Endodermal cell (in vitro differentiated cells): ENCODE results near the gene FEN1. TPM values are rescaled to one million over a fixed set of nuclear protein-coding genes. Genes with fewer than 3 reads are reported as not detected.

Experiments
- DNase-seq: peaks from one replicate; pipeline ENCODE4 v3.0.0-alpha.2; 2017
- H3K27ac ChIP-seq: 2 replicates; pipeline ENCODE4 v1.5.1; 2013; ENCODE audit warnings: mild to moderate bottlenecking, low read depth, low read length, moderate library complexity
- H3K27me3 ChIP-seq: 2 replicates; pipeline ENCODE4 v1.6.1; 2013; ENCODE audit warnings: mild to moderate bottlenecking, low read length, moderate library complexity; ENCODE audit not compliant: insufficient read depth, control insufficient read depth, poor library complexity, severe bottlenecking
- H3K36me3 ChIP-seq: 2 replicates; pipeline ENCODE4 v1.7.0; 2013; ENCODE audit warnings: mild to moderate bottlenecking, low read length, moderate library complexity; ENCODE audit not compliant: control insufficient read depth, insufficient read depth
- H3K4me1 ChIP-seq: one replicate; pipeline ENCODE4 v1.7.0; 2013; ENCODE audit warnings: low read length; ENCODE audit not compliant: control insufficient read depth, insufficient read depth
- H3K4me3 ChIP-seq: 2 replicates; pipeline ENCODE4 v1.5.1; 2013; ENCODE audit warnings: mild to moderate bottlenecking, low read length, moderate library complexity
- H3K9ac ChIP-seq: 2 replicates; pipeline ENCODE4 v1.6.1; 2013; ENCODE audit warnings: mild to moderate bottlenecking, low read length, moderate library complexity; ENCODE audit not compliant: poor library complexity, severe bottlenecking; ENCODE audit errors: extremely low read depth
- H3K9me3 ChIP-seq: 2 replicates; pipeline ENCODE4 v1.6.1; 2013; ENCODE audit warnings: mild to moderate bottlenecking, low read length, moderate library complexity; ENCODE audit not compliant: control insufficient read depth
- H3K27ac Mint-ChIP-seq: 2 replicates; pipeline ENCODE4 v1.8.0; 2020; ENCODE audit warnings: mixed read lengths
- H3K27me3 Mint-ChIP-seq: 2 replicates; pipeline ENCODE4 v1.8.0; 2021; ENCODE audit warnings: mild to moderate bottlenecking, mixed read lengths; ENCODE audit not compliant: insufficient read depth
- H3K36me3 Mint-ChIP-seq: 2 replicates; pipeline ENCODE4 v1.8.0; 2020; ENCODE audit warnings: low read depth, mixed read lengths
- H3K4me1 Mint-ChIP-seq: 2 replicates; pipeline ENCODE4 v1.8.0; 2020; ENCODE audit warnings: mixed read lengths
- H3K4me3 Mint-ChIP-seq: 2 replicates; pipeline ENCODE4 v1.8.0; 2020; ENCODE audit warnings: mild to moderate bottlenecking, moderate library complexity, mixed read lengths
- H3K9me3 Mint-ChIP-seq: 2 replicates; pipeline ENCODE4 v1.8.0; 2020; ENCODE audit warnings: mild to moderate bottlenecking, mixed read lengths
- CTCF ChIP-seq: fragments of 200-600 bp; sonication (generic); conservative IDR thresholded peaks from 2 replicates; pipeline ENCODE4 v1.5.0; 2021; ENCODE audit warnings: antibody characterized with exemption, mild to moderate bottlenecking
- WGBS, 2 experiments: methylation state at CpG; one replicate each; pipeline versions ENCODE4 v1.1.5 to v1.1.7; 2013; ENCODE audit warnings: missing lambda C conversion rate in 2 of 2, mixed read lengths in 1 of 2; ENCODE audit not compliant: insufficient coverage in 1 of 2, insufficient read length in 1 of 2; 5-methylcytosine and 5-hydroxymethylcytosine counted together
- total RNA-seq, 2 donors: library from RNA; stranded (reverse); fragmentation: NEBNext Ultra II Directional in 1 of 2; extraction: Animal tissue kit (Norgen Biotek cat#: 25700) in 1 of 2; gene quantifications; 2 replicates in 1 of 2; 3 replicates in 1 of 2; pipeline ENCODE4 v1.2.1, GENCODE V29; 2021

The FEN1 gene
- total RNA-seq, 2 donors from 2014 or later = 66.7 to 81.8 TPM

GRCh38 chr11:61842528-61842820 lies 49.8 kb downstream of the FEN1 start:
- H3K4me1 Mint-ChIP-seq = no peaks in the 10 kb centered on the region
- no peaks in the 10 kb centered on the region for H3K9me3 ChIP-seq
- no peaks in the 10 kb centered on the region for H3K4me1 ChIP-seq
- 95 to 97% methylated on average over 7 of the region's 7 CpGs for WGBS, 2 experiments
- DNase-seq = no peak
- no peaks in the 10 kb centered on the region for H3K27me3 ChIP-seq
- peaks cover 74% of the 10 kb centered on the region for H3K36me3 ChIP-seq
- H3K4me3 Mint-ChIP-seq = no peak overlapping the region
- H3K4me3 ChIP-seq = no peak overlapping the region
- no peak for TF ChIP-seq CTCF
- no peak overlapping the region for H3K27ac ChIP-seq
- no peak overlapping the region for H3K27ac Mint-ChIP-seq
- no peaks in the 10 kb centered on the region for H3K9me3 Mint-ChIP-seq
- H3K36me3 Mint-ChIP-seq = peaks cover 74% of the 10 kb centered on the region
- no peak overlapping the region for H3K9ac ChIP-seq
- H3K27me3 Mint-ChIP-seq = no peaks in the 10 kb centered on the region

GRCh38 chr11:61844909-61845565 lies 52.3 kb downstream of the FEN1 start:
- H3K27me3 Mint-ChIP-seq = no peaks in the 10 kb centered on the region
- Histone ChIP-seq H3K9ac (no peak overlapping the region), H3K36me3 (peaks cover 76% of the 10 kb centered on the region), H3K4me3 (no peak overlapping the region), H3K27ac (peak overlapping the region; percentile 44), H3K4me1 (no peaks in the 10 kb centered on the region), H3K27me3 (no peaks in the 10 kb centered on the region), H3K9me3 (no peaks in the 10 kb centered on the region)
- TF ChIP-seq CTCF = no peak
- 83 to 92% methylated on average over 9 to 16 of the region's 16 CpGs for WGBS, 2 experiments
- peak overlapping the region; percentile 52 for H3K27ac Mint-ChIP-seq
- no peaks in the 10 kb centered on the region for H3K9me3 Mint-ChIP-seq
- H3K4me1 Mint-ChIP-seq = no peaks in the 10 kb centered on the region
- DNase-seq = peak; percentile 43
- peaks cover 77% of the 10 kb centered on the region for H3K36me3 Mint-ChIP-seq
- H3K4me3 Mint-ChIP-seq = no peak overlapping the region

GRCh38 chr11:61846362-61847020 lies 53.8 kb downstream of the FEN1 start:
- H3K36me3 ChIP-seq = peaks cover 76% of the 10 kb centered on the region
- H3K4me3 ChIP-seq = no peak overlapping the region
- H3K27ac ChIP-seq = no peak overlapping the region
- Mint-ChIP-seq H3K4me1 (no peaks in the 10 kb centered on the region), H3K27ac (no peak overlapping the region), H3K36me3 (peaks cover 76% of the 10 kb centered on the region), H3K27me3 (no peaks in the 10 kb centered on the region), H3K9me3 (no peaks in the 10 kb centered on the region), H3K4me3 (no peak overlapping the region)
- no peak for DNase-seq
- no peaks in the 10 kb centered on the region for H3K4me1 ChIP-seq
- H3K27me3 ChIP-seq = no peaks in the 10 kb centered on the region
- TF ChIP-seq CTCF = no peak
- H3K9me3 ChIP-seq = no peaks in the 10 kb centered on the region
- WGBS, 2 experiments = 93 to 97% methylated on average over 9 to 10 of the region's 10 CpGs
- H3K9ac ChIP-seq = no peak overlapping the region

Other genes with a start within 250 kb of the FEN1 start
- 1 to 10 TPM; 2.0 to 3.4 TPM for gene SYT7, start 211.8 kb upstream of the FEN1 start, total RNA-seq
- gene DAGLA, start 112.5 kb upstream of the FEN1 start, total RNA-seq = 1 to 10 TPM; 5.6 to 8.7 TPM
- 10 to 100 TPM; 30.3 to 61.7 TPM for gene MYRF, start 40.3 kb upstream of the FEN1 start, total RNA-seq
- 100 to 1,000 TPM; 174 to 180 TPM for gene TMEM258, start 312 bp upstream of the FEN1 start, total RNA-seq
- 100 to 1,000 TPM; 127 to 138 TPM for gene FADS1, start 24.1 kb downstream of the FEN1 start, total RNA-seq
- gene FADS2, start 35.4 kb downstream of the FEN1 start, total RNA-seq = 100 to 1,000 TPM; 344 to 381 TPM
- gene FADS3, start 98.6 kb downstream of the FEN1 start, total RNA-seq = 10 to 100 TPM; 24.8 to 28.4 TPM
- gene RAB3IL1, start 124.7 kb downstream of the FEN1 start, total RNA-seq = 10 to 100 TPM in 1 of 2 donors, 1 to 10 TPM in 1; 9.7 to 14.9 TPM
- under 1 TPM; 0.26 to 0.40 TPM for gene BEST1, start 157.4 kb downstream of the FEN1 start, total RNA-seq
- gene FTH1, start 174.7 kb downstream of the FEN1 start, total RNA-seq = 1,000 to 10,000 TPM; 2,226 to 2,809 TPM